Measurements from ENCODE around the gene TSR1.

DNA sequence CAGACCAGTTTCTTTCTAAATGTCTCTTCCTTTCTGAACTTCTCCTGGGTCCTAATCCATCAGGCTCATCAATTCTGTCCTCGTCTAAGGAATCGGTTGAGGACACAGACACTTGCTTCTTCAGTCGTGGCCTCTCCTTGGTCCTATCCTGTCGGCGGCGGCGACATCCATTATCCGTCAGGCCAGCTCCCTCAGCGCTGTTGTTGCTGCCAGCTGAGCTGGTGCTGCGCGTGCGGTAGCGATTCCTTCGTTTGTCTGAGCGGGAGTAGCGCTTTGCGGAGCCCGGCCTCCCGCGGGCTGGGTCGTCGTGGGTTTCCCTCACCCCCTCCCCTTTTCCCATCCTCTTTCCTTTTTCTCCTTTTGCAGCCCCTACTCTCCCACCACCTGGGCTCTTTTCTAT, 36.5 kb downstream of the TSR1 start:
- TF ChIP-seq, protein P1, sequence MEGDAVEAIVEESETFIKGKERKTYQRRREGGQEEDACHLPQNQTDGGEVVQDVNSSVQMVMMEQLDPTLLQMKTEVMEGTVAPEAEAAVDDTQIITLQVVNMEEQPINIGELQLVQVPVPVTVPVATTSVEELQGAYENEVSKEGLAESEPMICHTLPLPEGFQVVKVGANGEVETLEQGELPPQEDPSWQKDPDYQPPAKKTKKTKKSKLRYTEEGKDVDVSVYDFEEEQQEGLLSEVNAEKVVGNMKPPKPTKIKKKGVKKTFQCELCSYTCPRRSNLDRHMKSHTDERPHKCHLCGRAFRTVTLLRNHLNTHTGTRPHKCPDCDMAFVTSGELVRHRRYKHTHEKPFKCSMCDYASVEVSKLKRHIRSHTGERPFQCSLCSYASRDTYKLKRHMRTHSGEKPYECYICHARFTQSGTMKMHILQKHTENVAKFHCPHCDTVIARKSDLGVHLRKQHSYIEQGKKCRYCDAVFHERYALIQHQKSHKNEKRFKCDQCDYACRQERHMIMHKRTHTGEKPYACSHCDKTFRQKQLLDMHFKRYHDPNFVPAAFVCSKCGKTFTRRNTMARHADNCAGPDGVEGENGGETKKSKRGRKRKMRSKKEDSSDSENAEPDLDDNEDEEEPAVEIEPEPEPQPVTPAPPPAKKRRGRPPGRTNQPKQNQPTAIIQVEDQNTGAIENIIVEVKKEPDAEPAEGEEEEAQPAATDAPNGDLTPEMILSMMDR (conservative IDR thresholded peaks at IDR 0.05): no peak
- TF ChIP-seq EZH2 (IDR thresholded peaks at IDR 0.05; ENCODE audit: low read depth): no peak
